Measurements from ENCODE around the gene TAPBPL.

DNA sequence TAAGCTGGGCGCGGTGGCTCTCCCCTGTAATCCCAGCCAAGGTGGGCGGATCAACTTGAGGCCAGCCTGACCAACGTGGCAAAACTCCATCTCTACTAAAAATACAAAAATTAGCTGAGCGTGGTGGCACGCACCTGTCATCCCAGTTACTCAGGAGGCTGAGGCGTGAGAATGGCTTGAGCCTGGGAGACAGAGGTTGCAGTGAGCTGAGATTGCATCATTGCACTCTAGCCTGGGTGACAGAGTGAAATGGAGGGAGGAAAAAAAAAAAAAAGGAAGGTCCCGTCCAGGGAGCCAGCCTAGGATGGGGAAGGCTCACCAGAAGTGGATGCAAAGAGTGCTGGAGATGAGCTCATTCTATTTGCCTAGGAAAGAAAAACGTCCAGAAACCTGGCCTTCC lies 9.0 kb upstream of the TAPBPL start:
- TF ChIP-seq, protein P1, sequence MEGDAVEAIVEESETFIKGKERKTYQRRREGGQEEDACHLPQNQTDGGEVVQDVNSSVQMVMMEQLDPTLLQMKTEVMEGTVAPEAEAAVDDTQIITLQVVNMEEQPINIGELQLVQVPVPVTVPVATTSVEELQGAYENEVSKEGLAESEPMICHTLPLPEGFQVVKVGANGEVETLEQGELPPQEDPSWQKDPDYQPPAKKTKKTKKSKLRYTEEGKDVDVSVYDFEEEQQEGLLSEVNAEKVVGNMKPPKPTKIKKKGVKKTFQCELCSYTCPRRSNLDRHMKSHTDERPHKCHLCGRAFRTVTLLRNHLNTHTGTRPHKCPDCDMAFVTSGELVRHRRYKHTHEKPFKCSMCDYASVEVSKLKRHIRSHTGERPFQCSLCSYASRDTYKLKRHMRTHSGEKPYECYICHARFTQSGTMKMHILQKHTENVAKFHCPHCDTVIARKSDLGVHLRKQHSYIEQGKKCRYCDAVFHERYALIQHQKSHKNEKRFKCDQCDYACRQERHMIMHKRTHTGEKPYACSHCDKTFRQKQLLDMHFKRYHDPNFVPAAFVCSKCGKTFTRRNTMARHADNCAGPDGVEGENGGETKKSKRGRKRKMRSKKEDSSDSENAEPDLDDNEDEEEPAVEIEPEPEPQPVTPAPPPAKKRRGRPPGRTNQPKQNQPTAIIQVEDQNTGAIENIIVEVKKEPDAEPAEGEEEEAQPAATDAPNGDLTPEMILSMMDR (IDR thresholded peaks at IDR 0.05; ENCODE audit: low read length), result no peak
- TF ChIP-seq EZH2 (optimal IDR thresholded peaks at IDR 0.05; ENCODE audit: low read depth, low read length), result no peak

All from MM.1S (cell line).